Measurements from ENCODE around the gene CHGA. TPM values are rescaled to one million over a fixed set of nuclear protein-coding genes. Genes with fewer than 3 reads are reported as not detected.

Gene CHGA
- total RNA-seq, 1 donor from 2014 or later: not detected

DNA sequence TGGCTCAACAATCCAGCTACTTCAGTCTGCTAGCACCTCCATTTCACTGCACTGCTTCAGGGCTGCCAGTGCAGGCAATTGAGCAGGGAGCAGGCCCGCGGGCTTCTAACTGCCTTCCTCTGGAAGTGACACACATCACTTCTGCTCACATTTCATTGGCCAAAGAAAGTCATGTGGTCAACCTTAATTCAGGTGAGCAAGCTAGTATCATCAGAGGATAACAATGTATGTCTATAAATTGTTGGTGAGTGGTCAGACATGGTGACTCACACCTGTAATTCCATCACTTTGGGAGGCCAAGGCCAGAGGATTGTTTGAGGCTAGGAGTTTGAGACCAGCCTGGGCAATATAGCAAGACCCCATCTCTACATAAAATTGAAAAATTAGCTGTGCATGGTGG is 22.3 kb upstream of the CHGA start:
- TF ChIP-seq, protein P1, sequence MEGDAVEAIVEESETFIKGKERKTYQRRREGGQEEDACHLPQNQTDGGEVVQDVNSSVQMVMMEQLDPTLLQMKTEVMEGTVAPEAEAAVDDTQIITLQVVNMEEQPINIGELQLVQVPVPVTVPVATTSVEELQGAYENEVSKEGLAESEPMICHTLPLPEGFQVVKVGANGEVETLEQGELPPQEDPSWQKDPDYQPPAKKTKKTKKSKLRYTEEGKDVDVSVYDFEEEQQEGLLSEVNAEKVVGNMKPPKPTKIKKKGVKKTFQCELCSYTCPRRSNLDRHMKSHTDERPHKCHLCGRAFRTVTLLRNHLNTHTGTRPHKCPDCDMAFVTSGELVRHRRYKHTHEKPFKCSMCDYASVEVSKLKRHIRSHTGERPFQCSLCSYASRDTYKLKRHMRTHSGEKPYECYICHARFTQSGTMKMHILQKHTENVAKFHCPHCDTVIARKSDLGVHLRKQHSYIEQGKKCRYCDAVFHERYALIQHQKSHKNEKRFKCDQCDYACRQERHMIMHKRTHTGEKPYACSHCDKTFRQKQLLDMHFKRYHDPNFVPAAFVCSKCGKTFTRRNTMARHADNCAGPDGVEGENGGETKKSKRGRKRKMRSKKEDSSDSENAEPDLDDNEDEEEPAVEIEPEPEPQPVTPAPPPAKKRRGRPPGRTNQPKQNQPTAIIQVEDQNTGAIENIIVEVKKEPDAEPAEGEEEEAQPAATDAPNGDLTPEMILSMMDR (IDR thresholded peaks at IDR 0.05; ENCODE audit: insufficient read depth, low read length, poor library complexity, severe bottlenecking): no peak
- DNase-seq (ENCODE audit: low read depth): no peak

DNA sequence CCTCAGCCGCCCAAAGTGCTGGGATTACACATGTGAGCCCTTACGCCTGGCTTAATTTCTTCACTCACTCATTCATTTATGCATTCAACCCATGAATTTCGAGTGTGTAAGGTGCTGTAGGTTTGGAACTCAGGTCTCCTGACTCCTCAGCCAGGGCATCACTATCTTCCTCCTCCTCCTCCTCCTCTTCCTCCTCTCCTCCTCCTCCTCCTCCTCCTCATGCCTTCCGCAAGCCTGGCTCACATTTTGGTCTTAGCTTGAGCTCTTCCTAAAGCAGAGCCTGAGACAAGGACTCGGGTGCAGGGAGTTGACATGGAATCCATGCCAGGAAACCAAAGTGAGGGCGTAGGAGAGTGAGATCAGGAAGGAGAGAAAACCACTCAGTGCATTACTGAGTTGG is 20.8 kb upstream of the CHGA start:
- Histone ChIP-seq H3K27me3 (ENCODE audit: control insufficient read depth, insufficient read depth, low read length) (peaks cover 20% of the 10 kb centered on the region), H3K4me3 (ENCODE audit: low read depth, low read length) (no peak overlapping the region)
- TF ChIP-seq, protein P1 (IDR thresholded peaks at IDR 0.05; ENCODE audit: insufficient read depth, low read length, poor library complexity, severe bottlenecking): no peak

More for the DNA sequence above, 22.3 kb upstream of the CHGA start:
- Histone ChIP-seq H3K4me3 (ENCODE audit: low read depth, low read length) (no peak overlapping the region), H3K27me3 (ENCODE audit: control insufficient read depth, insufficient read depth, low read length) (peaks cover 20% of the 10 kb centered on the region), H3K36me3 (ENCODE audit: control insufficient read depth, insufficient read depth, low read length) (no peaks in the 10 kb centered on the region)

DNA sequence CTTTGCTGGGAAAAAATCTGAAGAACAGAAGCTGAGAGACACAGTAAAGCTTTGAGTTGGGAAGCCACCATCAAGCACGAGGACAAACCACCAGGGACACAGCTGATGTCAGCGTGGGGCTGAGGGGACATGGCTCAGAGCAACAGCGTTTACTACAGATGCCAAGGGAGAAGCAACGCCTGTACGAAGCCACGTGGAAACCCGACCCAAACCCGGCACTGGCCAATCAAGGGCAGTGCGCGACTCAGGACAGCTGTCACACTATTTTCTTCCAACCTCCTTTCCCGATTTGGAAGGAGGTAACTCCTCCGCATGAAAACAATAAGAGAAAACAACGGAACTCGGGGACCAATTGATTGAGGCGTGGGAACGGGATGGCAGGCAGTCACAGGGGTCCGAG is 20.2 kb upstream of the CHGA start:
- peaks cover 20% of the 10 kb centered on the region for H3K27me3 ChIP-seq (ENCODE audit: control insufficient read depth, insufficient read depth, low read length)
- H3K4me3 ChIP-seq (ENCODE audit: low read depth, low read length): no peak overlapping the region
- DNase-seq (ENCODE audit: low read depth): no peak
- H3K36me3 ChIP-seq (ENCODE audit: control insufficient read depth, insufficient read depth, low read length): no peaks in the 10 kb centered on the region
- TF ChIP-seq, protein P1 (IDR thresholded peaks at IDR 0.05; ENCODE audit: insufficient read depth, low read length, poor library complexity, severe bottlenecking): no peak

More for the DNA sequence above, 20.8 kb upstream of the CHGA start:
- DNase-seq (ENCODE audit: low read depth): no peak
- H3K36me3 ChIP-seq (ENCODE audit: control insufficient read depth, insufficient read depth, low read length): no peaks in the 10 kb centered on the region

DNA sequence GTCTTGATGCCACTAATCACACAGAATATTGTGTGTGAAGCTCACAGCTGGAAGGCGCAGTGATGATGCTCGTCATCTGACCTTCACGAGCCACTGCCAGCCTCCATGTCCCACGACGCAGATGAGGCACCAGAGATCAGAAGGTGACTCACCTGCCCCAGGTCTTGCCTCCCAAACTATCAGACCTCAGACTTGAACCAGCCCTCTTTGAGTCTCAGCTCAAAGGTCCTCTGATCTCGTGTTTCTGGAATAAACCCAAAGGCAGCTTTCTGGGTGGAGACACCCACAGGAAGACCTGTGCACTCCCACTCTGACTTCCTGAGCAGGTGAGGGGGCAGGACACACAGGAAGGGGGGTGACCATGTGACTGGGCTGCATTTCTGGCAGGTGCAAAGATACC is 19.6 kb upstream of the CHGA start:
- Histone ChIP-seq H3K4me3 (ENCODE audit: low read depth, low read length) (no peak overlapping the region), H3K27me3 (ENCODE audit: control insufficient read depth, insufficient read depth, low read length) (peaks cover 20% of the 10 kb centered on the region), H3K36me3 (ENCODE audit: control insufficient read depth, insufficient read depth, low read length) (no peaks in the 10 kb centered on the region)
- TF ChIP-seq, protein P1 (IDR thresholded peaks at IDR 0.05; ENCODE audit: insufficient read depth, low read length, poor library complexity, severe bottlenecking): no peak
- no peak for DNase-seq (ENCODE audit: low read depth)

DNA sequence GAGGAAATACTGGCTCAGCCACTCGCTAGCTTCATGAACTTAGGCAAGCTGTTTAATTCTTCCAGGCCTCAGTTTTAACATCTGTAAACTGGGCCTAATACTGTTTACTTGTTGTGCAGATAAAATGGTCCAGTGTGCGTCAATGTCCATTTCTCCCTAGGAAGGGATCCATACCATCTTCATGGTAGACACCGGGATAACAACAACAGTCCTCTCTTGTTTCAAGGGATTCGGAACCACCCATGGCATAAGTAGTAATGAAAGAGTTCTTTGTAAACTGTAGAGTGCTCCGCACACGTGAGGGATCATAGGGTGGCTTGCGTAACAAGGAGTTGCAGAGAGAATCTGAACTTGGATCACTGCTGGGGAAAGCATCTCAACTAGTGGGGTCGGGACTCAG is 17.3 kb upstream of the CHGA start:
- peaks cover 20% of the 10 kb centered on the region for H3K27me3 ChIP-seq (ENCODE audit: control insufficient read depth, insufficient read depth, low read length)
- no peaks in the 10 kb centered on the region for H3K36me3 ChIP-seq (ENCODE audit: control insufficient read depth, insufficient read depth, low read length)
- TF ChIP-seq, protein P1 (IDR thresholded peaks at IDR 0.05; ENCODE audit: insufficient read depth, low read length, poor library complexity, severe bottlenecking): no peak
- DNase-seq (ENCODE audit: low read depth): no peak
- no peak overlapping the region for H3K4me3 ChIP-seq (ENCODE audit: low read depth, low read length)

DNA sequence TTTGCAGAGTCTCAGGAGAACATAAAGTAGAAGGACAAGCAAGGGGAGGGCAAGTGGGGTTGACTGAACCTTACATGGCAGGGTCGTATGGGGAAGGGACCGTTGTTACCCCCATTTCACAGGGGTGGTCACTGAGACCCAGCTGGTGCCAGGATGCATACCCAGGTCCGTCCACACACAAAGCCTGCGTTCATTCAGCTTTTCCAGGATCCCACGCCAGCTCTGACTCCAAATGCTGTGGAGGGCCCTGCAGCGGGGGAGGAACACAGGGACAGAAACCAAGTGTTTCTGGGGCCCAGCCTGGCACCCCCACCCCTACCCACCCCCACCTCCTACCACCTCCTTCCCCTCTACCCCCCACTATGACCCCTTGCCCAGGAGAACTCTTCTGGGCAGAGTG is 16.5 kb upstream of the CHGA start:
- Histone ChIP-seq H3K4me3 (ENCODE audit: low read depth, low read length) (no peak overlapping the region), H3K36me3 (ENCODE audit: control insufficient read depth, insufficient read depth, low read length) (no peaks in the 10 kb centered on the region), H3K27me3 (ENCODE audit: control insufficient read depth, insufficient read depth, low read length) (peaks cover 20% of the 10 kb centered on the region)
- TF ChIP-seq, protein P1 (IDR thresholded peaks at IDR 0.05; ENCODE audit: insufficient read depth, low read length, poor library complexity, severe bottlenecking): no peak
- no peak for DNase-seq (ENCODE audit: low read depth)
